SK-N-SH treated with all-trans-retinoic acid at 6 μM for 48 hours (cell line): ENCODE data around the gene SORCS2.

Experiments
- ATAC-seq: fragments of 200-7000 bp; cut with Tn5 transposase; 3 replicates; pipeline ENCODE4 v1.9.1; 2020; ENCODE audit warnings: mild to moderate bottlenecking, moderate library complexity
- ARNTL ChIP-seq: fragments of 450-650 bp; formaldehyde crosslinking; IDR thresholded peaks from 2 replicates; pipeline ENCODE4 v1.5.0; 2020; ENCODE audit warnings: low read depth, mild to moderate bottlenecking, moderate library complexity, borderline replicate concordance
- BACH2 ChIP-seq: fragments of 250-450 bp; sonication (Bioruptor Pico); IDR thresholded peaks from 2 replicates; pipeline ENCODE4 v1.9.0; 2021; ENCODE audit warnings: mild to moderate bottlenecking, borderline replicate concordance
- CSDC2 ChIP-seq: fragments of 250-450 bp; sonication (Bioruptor Pico); IDR thresholded peaks from 2 replicates; pipeline ENCODE4 v1.5.0; 2020; ENCODE audit warnings: mild to moderate bottlenecking, moderate library complexity
- ESRRG ChIP-seq: fragments of 250-450 bp; sonication (Bioruptor Pico); IDR thresholded peaks from 2 replicates; pipeline ENCODE4 v1.6.1; 2021; ENCODE audit warnings: mild to moderate bottlenecking
- GLIS3 ChIP-seq: fragments of 250-450 bp; sonication (Bioruptor Pico); IDR thresholded peaks from 2 replicates; pipeline ENCODE4 v1.5.0; 2020; ENCODE audit warnings: mild to moderate bottlenecking, moderate library complexity
- OSR1 ChIP-seq: fragments of 250-450 bp; sonication (Bioruptor Pico); IDR thresholded peaks from 2 replicates; pipeline ENCODE4 v1.8.0; 2022; ENCODE audit warnings: moderate library complexity, mild to moderate bottlenecking, inconsistent platforms
- POU6F1 ChIP-seq: fragments of 250-450 bp; sonication (Bioruptor Pico); IDR thresholded peaks from 2 replicates; pipeline ENCODE4 v1.8.0; 2021; ENCODE audit warnings: low read depth, mild to moderate bottlenecking, moderate library complexity, borderline replicate concordance
- PPARA ChIP-seq: fragments of 250-450 bp; sonication (Bioruptor Pico); IDR thresholded peaks from 2 replicates; pipeline ENCODE4 v1.5.0; 2020; ENCODE audit warnings: mild to moderate bottlenecking, borderline replicate concordance
- RARB ChIP-seq: fragments of 250-450 bp; sonication (Bioruptor Pico); IDR thresholded peaks from 2 replicates; pipeline ENCODE4 v1.8.0; 2021; ENCODE audit warnings: mild to moderate bottlenecking, moderate library complexity
- SNAI2 ChIP-seq: fragments of 250-450 bp; sonication (Bioruptor Pico); IDR thresholded peaks from 2 replicates; pipeline ENCODE4 v1.5.0; 2020; ENCODE audit warnings: mild to moderate bottlenecking, moderate library complexity
- TCF4 ChIP-seq: fragments of 250-450 bp; sonication (Bioruptor Pico); IDR thresholded peaks from 2 replicates; pipeline ENCODE4 v1.8.0; 2021; ENCODE audit warnings: mild to moderate bottlenecking, moderate library complexity, borderline replicate concordance
- TOX ChIP-seq: fragments of 250-450 bp; sonication (Bioruptor Pico); IDR thresholded peaks from 2 replicates; pipeline ENCODE4 v1.8.0; 2021; ENCODE audit warnings: mild to moderate bottlenecking, moderate library complexity, borderline replicate concordance
- ZC3H10 ChIP-seq: fragments of 250-450 bp; sonication (Bioruptor Pico); IDR thresholded peaks from 2 replicates; pipeline ENCODE4 v1.5.1; 2021; ENCODE audit warnings: mild to moderate bottlenecking, moderate library complexity
- ZFP3 ChIP-seq: fragments of 250-450 bp; sonication (Bioruptor Pico); IDR thresholded peaks from 2 replicates; pipeline ENCODE4 v1.5.0; 2020; ENCODE audit warnings: mild to moderate bottlenecking, moderate library complexity
- ZFP30 ChIP-seq: fragments of 450-650 bp; formaldehyde crosslinking; IDR thresholded peaks from 2 replicates; pipeline ENCODE4 v1.5.0; 2022; ENCODE audit warnings: mild to moderate bottlenecking, moderate library complexity
- ZNF565 ChIP-seq: fragments of 450-650 bp; formaldehyde crosslinking; conservative IDR thresholded peaks from 2 replicates; pipeline ENCODE4 v1.5.0; 2020; ENCODE audit warnings: low read depth, mild to moderate bottlenecking, moderate library complexity
- ZNF70 ChIP-seq: fragments of 450-650 bp; formaldehyde crosslinking; IDR thresholded peaks from 2 replicates; pipeline ENCODE4 v1.5.0; 2020; ENCODE audit warnings: mild to moderate bottlenecking, moderate library complexity
- ZNF8 ChIP-seq: fragments of 450-650 bp; formaldehyde crosslinking; IDR thresholded peaks from 2 replicates; pipeline ENCODE4 v1.5.0; 2020; ENCODE audit warnings: mild to moderate bottlenecking, moderate library complexity
- TF ChIP-seq, protein P1 (sequence below): fragments of 250-450 bp; sonication (Bioruptor Pico); IDR thresholded peaks from 2 replicates; pipeline ENCODE4 v1.5.1; 2020; ENCODE audit warnings: low read depth, mild to moderate bottlenecking, moderate library complexity
- TF ChIP-seq, protein P2 (sequence below): fragments of 250-450 bp; sonication (Bioruptor Pico); IDR thresholded peaks from 2 replicates; pipeline ENCODE4 v1.8.0; 2020; ENCODE audit warnings: mild to moderate bottlenecking, moderate library complexity, borderline replicate concordance
- TF ChIP-seq, protein P3 (sequence below): fragments of 250-450 bp; sonication (Bioruptor Pico); IDR thresholded peaks from 2 replicates; pipeline ENCODE4 v1.5.1; 2021; ENCODE audit warnings: mild to moderate bottlenecking, moderate library complexity

Gene SORCS2

DNA sequence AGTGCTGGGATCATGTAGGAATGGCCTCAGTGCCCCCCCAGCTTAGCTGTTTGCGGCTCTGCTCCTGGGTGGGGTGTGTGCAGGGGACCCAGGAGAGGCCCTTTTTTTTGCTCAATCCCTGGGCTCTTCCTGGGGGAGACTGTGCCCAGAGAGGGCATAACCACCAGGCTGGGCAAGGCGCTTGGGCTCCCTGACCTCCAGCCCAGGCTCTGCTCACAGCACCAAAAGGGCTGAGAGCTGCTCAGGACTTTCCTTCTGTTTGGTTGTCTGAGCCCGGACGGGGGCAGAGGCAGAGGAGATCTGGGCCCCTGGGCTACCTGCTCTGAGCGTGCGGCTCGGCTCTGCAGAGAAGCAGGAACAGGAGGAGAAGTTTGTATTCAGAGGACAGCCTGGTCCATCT, 177.7 kb downstream of the SORCS2 start:
- ATAC-seq: no peak
- no peak for TF ChIP-seq POU6F1 (CRISPR knock-in tag)
- no peak for TF ChIP-seq ESRRG (CRISPR knock-in tag)
- TF ChIP-seq SNAI2: no peak
- TF ChIP-seq ZNF565: no peak
- no peak for TF ChIP-seq TOX (CRISPR knock-in tag)
- TF ChIP-seq TCF4 (CRISPR knock-in tag): no peak
- TF ChIP-seq ZNF8: no peak
- no peak for TF ChIP-seq ZFP30 (CRISPR knock-in tag)
- TF ChIP-seq GLIS3: no peak

DNA sequence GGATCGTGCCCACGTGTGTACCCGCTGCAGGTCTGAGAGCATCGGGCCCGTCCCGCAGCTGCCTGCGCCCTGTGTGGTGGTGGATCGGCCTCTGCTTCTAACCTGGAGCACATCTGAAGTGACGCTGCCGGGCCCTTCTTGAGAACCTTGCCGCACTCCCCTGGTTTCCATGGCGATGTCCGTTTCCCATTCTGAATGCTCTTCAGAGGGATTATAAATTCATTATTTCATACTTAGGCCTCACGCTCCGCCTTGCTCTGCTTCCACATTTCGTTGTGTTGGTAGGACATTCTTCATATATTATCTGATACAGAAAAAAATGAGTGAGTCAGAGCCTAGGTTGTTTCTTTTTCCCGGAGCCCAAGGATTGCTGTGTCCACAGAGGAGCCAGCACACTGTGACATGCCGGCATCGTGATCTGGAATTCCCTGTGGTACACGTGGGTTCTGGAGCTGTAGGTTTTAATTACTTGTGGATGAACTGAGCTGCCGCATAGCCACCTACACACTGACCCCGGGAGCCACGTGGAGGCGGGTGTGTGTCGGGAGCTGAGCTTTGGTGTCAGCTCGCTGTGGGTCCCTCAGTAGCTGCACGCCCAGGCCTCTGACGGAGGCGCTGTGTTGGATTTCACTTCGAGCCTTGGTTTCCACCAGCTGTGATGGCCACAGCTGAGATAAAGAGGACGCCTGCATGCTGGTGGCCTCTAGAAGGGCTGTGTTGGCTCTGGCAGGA, 179.0 kb downstream of the SORCS2 start:
- peak; percentile 87 for ATAC-seq
- TF ChIP-seq, protein P1, sequence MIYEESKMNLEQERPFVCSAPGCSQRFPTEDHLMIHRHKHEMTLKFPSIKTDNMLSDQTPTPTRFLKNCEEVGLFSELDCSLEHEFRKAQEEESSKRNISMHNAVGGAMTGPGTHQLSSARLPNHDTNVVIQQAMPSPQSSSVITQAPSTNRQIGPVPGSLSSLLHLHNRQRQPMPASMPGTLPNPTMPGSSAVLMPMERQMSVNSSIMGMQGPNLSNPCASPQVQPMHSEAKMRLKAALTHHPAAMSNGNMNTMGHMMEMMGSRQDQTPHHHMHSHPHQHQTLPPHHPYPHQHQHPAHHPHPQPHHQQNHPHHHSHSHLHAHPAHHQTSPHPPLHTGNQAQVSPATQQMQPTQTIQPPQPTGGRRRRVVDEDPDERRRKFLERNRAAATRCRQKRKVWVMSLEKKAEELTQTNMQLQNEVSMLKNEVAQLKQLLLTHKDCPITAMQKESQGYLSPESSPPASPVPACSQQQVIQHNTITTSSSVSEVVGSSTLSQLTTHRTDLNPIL (CRISPR knock-in tag): no peak
- TF ChIP-seq ARNTL (CRISPR knock-in tag) (no peak), RARB (CRISPR knock-in tag) (no peak), ZNF70 (CRISPR knock-in tag) (no peak), ZFP30 (CRISPR knock-in tag) (no peak), BACH2 (CRISPR knock-in tag) (no peak), SNAI2 (no peak), TCF4 (CRISPR knock-in tag) (no peak), ZC3H10 (no peak), ZNF8 (no peak), TOX (CRISPR knock-in tag) (no peak), PPARA (CRISPR knock-in tag) (no peak), OSR1 (CRISPR knock-in tag) (no peak)
- TF ChIP-seq, protein P2, sequence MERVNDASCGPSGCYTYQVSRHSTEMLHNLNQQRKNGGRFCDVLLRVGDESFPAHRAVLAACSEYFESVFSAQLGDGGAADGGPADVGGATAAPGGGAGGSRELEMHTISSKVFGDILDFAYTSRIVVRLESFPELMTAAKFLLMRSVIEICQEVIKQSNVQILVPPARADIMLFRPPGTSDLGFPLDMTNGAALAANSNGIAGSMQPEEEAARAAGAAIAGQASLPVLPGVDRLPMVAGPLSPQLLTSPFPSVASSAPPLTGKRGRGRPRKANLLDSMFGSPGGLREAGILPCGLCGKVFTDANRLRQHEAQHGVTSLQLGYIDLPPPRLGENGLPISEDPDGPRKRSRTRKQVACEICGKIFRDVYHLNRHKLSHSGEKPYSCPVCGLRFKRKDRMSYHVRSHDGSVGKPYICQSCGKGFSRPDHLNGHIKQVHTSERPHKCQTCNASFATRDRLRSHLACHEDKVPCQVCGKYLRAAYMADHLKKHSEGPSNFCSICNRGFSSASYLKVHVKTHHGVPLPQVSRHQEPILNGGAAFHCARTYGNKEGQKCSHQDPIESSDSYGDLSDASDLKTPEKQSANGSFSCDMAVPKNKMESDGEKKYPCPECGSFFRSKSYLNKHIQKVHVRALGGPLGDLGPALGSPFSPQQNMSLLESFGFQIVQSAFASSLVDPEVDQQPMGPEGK (CRISPR knock-in tag): no peak
- TF ChIP-seq, protein P3, sequence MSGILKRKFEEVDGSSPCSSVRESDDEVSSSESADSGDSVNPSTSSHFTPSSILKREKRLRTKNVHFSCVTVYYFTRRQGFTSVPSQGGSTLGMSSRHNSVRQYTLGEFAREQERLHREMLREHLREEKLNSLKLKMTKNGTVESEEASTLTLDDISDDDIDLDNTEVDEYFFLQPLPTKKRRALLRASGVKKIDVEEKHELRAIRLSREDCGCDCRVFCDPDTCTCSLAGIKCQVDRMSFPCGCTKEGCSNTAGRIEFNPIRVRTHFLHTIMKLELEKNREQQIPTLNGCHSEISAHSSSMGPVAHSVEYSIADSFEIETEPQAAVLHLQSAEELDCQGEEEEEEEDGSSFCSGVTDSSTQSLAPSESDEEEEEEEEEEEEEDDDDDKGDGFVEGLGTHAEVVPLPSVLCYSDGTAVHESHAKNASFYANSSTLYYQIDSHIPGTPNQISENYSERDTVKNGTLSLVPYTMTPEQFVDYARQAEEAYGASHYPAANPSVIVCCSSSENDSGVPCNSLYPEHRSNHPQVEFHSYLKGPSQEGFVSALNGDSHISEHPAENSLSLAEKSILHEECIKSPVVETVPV (CRISPR knock-in tag): no peak

DNA sequence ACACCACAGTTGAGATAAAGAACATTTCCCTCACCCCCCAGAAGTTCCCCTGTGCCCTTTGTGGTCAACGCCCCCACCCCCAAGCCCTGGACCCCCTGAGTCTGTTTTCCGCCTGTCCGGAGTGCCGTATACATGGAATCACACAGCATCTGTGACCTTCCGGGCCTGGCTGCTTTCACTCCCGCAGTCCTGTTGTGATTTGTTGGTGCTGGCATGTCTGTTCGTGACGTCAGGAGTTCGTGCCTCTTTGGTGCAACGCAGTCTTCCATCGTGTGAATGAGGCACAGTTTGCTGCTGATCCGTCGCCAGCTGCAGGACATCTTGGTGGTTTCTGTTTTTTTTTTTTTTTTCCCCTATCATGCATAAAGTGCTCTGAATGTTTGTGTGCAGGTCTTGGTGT, 180.3 kb downstream of the SORCS2 start:
- TF ChIP-seq ZFP3 (CRISPR knock-in tag) (no peak), ZNF565 (no peak)
- ATAC-seq: no peak

- TF ChIP-seq TOX (CRISPR knock-in tag) (no peak), RARB (CRISPR knock-in tag) (no peak), GLIS3 (no peak), ZNF565 (no peak), SNAI2 (no peak)
- ATAC-seq: no peak
These were observed 182.2 kb downstream of the SORCS2 start for GRCh38 chr4:7374571-7374970.

DNA sequence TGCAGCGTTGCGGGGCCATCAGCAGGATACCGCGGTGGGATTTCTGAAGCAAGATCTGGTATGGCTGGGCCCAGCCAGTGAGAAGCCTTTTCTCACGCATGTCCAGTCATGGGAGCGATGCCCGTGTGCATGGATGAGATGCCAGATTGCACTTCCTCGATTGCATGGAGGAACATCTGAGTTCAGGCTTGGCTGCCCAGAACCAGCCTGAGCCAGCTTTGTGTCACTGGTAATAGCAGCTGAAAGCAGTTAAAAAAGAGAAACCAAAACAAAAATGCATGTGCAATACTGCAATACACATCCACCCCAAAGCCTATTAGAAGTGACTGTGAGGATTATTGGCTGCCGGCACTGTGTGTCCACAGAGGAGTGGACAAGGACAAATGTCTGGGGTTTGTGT, 183.1 kb downstream of the SORCS2 start:
- ATAC-seq: no peak
- no peak for TF ChIP-seq OSR1 (CRISPR knock-in tag)
- TF ChIP-seq PPARA (CRISPR knock-in tag): no peak
- TF ChIP-seq BACH2 (CRISPR knock-in tag): no peak
- no peak for TF ChIP-seq ZC3H10
- no peak for TF ChIP-seq ARNTL (CRISPR knock-in tag)
- no peak for TF ChIP-seq RARB (CRISPR knock-in tag)
- TF ChIP-seq SNAI2: no peak
- TF ChIP-seq, protein P2 (CRISPR knock-in tag): no peak
- no peak for TF ChIP-seq ZFP3 (CRISPR knock-in tag)
- TF ChIP-seq TCF4 (CRISPR knock-in tag): no peak
- TF ChIP-seq GLIS3: no peak
- no peak for TF ChIP-seq ESRRG (CRISPR knock-in tag)
- TF ChIP-seq POU6F1 (CRISPR knock-in tag): no peak
- TF ChIP-seq TOX (CRISPR knock-in tag): no peak
- TF ChIP-seq CSDC2 (CRISPR knock-in tag): no peak
- TF ChIP-seq, protein P1 (CRISPR knock-in tag): no peak
